GM19467 (cell line): Measurements from ENCODE around the gene OBP2B.
"Not testable (repeated sequence)": the region's sequence is repeated elsewhere in the genome, so short reads cannot be mapped to it uniquely, and the experiment has no call there.

ENCODE experiments used
- ATAC-seq: cut with Tn5 transposase; IDR thresholded peaks from one replicate; pipeline ENCODE4 v1.9.1; 2021; ENCODE audit warnings: mild to moderate bottlenecking, moderate library complexity; ENCODE audit not compliant: unreplicated experiment

The OBP2B gene

GRCh38 chr9:133208880-133209300, at the start of gene OBP2B:
Gene OBP2B, minus strand, starts transcription at chr9:133209250. Its CDS starts 51 bp downstream, at chr9:133209199.
- not testable (repeated sequence) for ATAC-seq

GRCh38 chr9:133258061-133259015, 49.3 kb upstream of the OBP2B start:
- ATAC-seq, result no peak

GRCh38 chr9:133257465-133257956, 48.5 kb upstream of the OBP2B start:
- no peak for ATAC-seq

GRCh38 chr9:133256686-133257091, 47.6 kb upstream of the OBP2B start:
- ATAC-seq, result no peak

- ATAC-seq, result no peak
These were observed 47.0 kb upstream of the OBP2B start for GRCh38 chr9:133256136-133256461.

- ATAC-seq, result no peak
These were observed 46.5 kb upstream of the OBP2B start for GRCh38 chr9:133255371-133256135.

- no peak for ATAC-seq
These were observed 45.4 kb upstream of the OBP2B start for GRCh38 chr9:133254471-133254870.

- ATAC-seq, result no peak
These were observed 44.2 kb upstream of the OBP2B start for GRCh38 chr9:133253268-133253667.

- no peak for ATAC-seq
These were observed 43.4 kb upstream of the OBP2B start for GRCh38 chr9:133252301-133253020.

- ATAC-seq, result no peak
These were observed 42.7 kb upstream of the OBP2B start for GRCh38 chr9:133251773-133252172.

- ATAC-seq, result not testable (repeated sequence)
These were observed 42.2 kb upstream of the OBP2B start for GRCh38 chr9:133251221-133251620.

- ATAC-seq, result no peak
These were observed 41.7 kb upstream of the OBP2B start for GRCh38 chr9:133250741-133251170.

- ATAC-seq, result no peak
These were observed 40.3 kb upstream of the OBP2B start for GRCh38 chr9:133249337-133249736.

GRCh38 chr9:133248726-133249295, 39.8 kb upstream of the OBP2B start:
- no peak for ATAC-seq

- no peak for ATAC-seq
These were observed 38.6 kb upstream of the OBP2B start for GRCh38 chr9:133247632-133248031.

GRCh38 chr9:133246991-133247390, 37.9 kb upstream of the OBP2B start:
- ATAC-seq, result no peak

- no peak for ATAC-seq
These were observed 37.5 kb upstream of the OBP2B start for GRCh38 chr9:133246562-133246961.

- ATAC-seq, result no peak
These were observed 33.9 kb upstream of the OBP2B start for GRCh38 chr9:133242991-133243390.

- ATAC-seq, result no peak
These were observed 33.2 kb upstream of the OBP2B start for GRCh38 chr9:133242241-133242640.

GRCh38 chr9:133239533-133240090, 30.6 kb upstream of the OBP2B start:
- no peak for ATAC-seq
